Activated CD4-positive, alpha-beta T cell treated with anti-CD3 and anti-CD28 coated beads, Interleukin-2, amount 10 ng/mL, durations not matched to agents 24 days and 14 days (primary cell): ENCODE measurements around the gene LIMS1. TPM values are rescaled to one million over a fixed set of nuclear protein-coding genes. Genes with fewer than 3 reads are reported as not detected.
A peak's percentile ranks its signal among the peaks of the same experiment; 100 is the strongest.
"Not testable (repeated sequence)": the region's sequence is repeated elsewhere in the genome, so short reads cannot be mapped to it uniquely, and the experiment has no call there.

ENCODE experiments used
- DNase-seq: peaks from one replicate; pipeline ENCODE4 v3.0.0; 2022
- H3K27ac Mint-ChIP-seq: one replicate; pipeline ENCODE4 v1.8.0; 2022; ENCODE audit warnings: mild to moderate bottlenecking, mixed read lengths
- H3K27me3 Mint-ChIP-seq: one replicate; pipeline ENCODE4 v1.8.0; 2022; ENCODE audit warnings: mixed read lengths
- H3K36me3 Mint-ChIP-seq: one replicate; pipeline ENCODE4 v1.8.0; 2022; ENCODE audit warnings: low read depth, mild to moderate bottlenecking, mixed read lengths
- H3K4me1 Mint-ChIP-seq: one replicate; pipeline ENCODE4 v1.8.0; 2021; ENCODE audit warnings: mixed read lengths
- H3K4me3 Mint-ChIP-seq: one replicate; pipeline ENCODE4 v1.8.0; 2022; ENCODE audit warnings: mild to moderate bottlenecking, moderate library complexity, mixed read lengths
- H3K9me3 Mint-ChIP-seq: one replicate; pipeline ENCODE4 v1.8.0; 2021; ENCODE audit warnings: mixed read lengths
- intact Hi-C: fragments of 100-400 bp; cut with micrococcal nuclease; formaldehyde crosslinking; loops from one replicate; pipeline ENCODE4 v1.15.1; 2023
- total RNA-seq: library from RNA; stranded (reverse); gene quantifications from 2 replicates; pipeline ENCODE4 v1.2.3, GENCODE V29; 2022

The LIMS1 gene
- total RNA-seq, 1 donor from 2014 or later = 63.1 TPM

GRCh38 chr2:108704871-108705270 lies 170.6 kb downstream of the LIMS1 start:
- Mint-ChIP-seq H3K4me3 (no peak overlapping the region), H3K27ac (no peak overlapping the region), H3K4me1 (peaks cover 2% of the 10 kb centered on the region), H3K9me3 (peaks cover 5% of the 10 kb centered on the region), H3K36me3 (peaks cover 5% of the 10 kb centered on the region), H3K27me3 (peaks cover 2% of the 10 kb centered on the region)
- no peak for DNase-seq
- intact Hi-C loops = no loop called here

GRCh38 chr2:108707300-108707699 lies 173.0 kb downstream of the LIMS1 start:
- Mint-ChIP-seq H3K4me1 (no peaks in the 10 kb centered on the region), H3K36me3 (peaks cover 5% of the 10 kb centered on the region), H3K4me3 (no peak overlapping the region), H3K9me3 (peaks cover 5% of the 10 kb centered on the region), H3K27ac (no peak overlapping the region), H3K27me3 (peaks cover 8% of the 10 kb centered on the region)
- intact Hi-C loops = no loop called here
- no peak for DNase-seq

- H3K4me1 Mint-ChIP-seq, H3K27ac Mint-ChIP-seq, DNase-seq, H3K36me3 Mint-ChIP-seq, H3K9me3 Mint-ChIP-seq, H3K4me3 Mint-ChIP-seq, H3K27me3 Mint-ChIP-seq: not testable (repeated sequence)
- intact Hi-C loops = loop anchor here (5.0 kb wide), 1 partner anchor 105 kb away; no protein-coding TSS in a partner anchor
Measured at GRCh38 chr2:108716971-108717370, 182.7 kb downstream of the LIMS1 start.

- no peaks in the 10 kb centered on the region for H3K27me3 Mint-ChIP-seq
- intact Hi-C loops = loop anchor here (1.0 to 5.0 kb wide), 4 partner anchors 67 to 271 kb away; partner anchors contain the start of genes CCDC138 and GCC2
- peaks cover 13% of the 10 kb centered on the region for H3K4me1 Mint-ChIP-seq
- H3K9me3 Mint-ChIP-seq = peaks cover 3% of the 10 kb centered on the region
- peak within 1 kb of the TSS; percentile 99 for H3K27ac Mint-ChIP-seq
- peaks cover 6% of the 10 kb centered on the region for H3K36me3 Mint-ChIP-seq
- peak; percentile 98 for DNase-seq
- H3K4me3 Mint-ChIP-seq = peak within 1 kb of the TSS; percentile 95
Measured at GRCh38 chr2:108719149-108720044, 185.1 kb downstream of the LIMS1 start, which contains the start of gene RANBP2. TSS of gene RANBP2 (plus strand) at chr2:108719482. CDS start at chr2:108719607, 125 bp downstream.

GRCh38 chr2:108726048-108726447 lies 191.8 kb downstream of the LIMS1 start:
- intact Hi-C loops, H3K27me3 Mint-ChIP-seq, H3K36me3 Mint-ChIP-seq, H3K9me3 Mint-ChIP-seq, H3K4me3 Mint-ChIP-seq, DNase-seq, H3K27ac Mint-ChIP-seq: not testable (repeated sequence)
- H3K4me1 Mint-ChIP-seq = peaks cover 11% of the 10 kb centered on the region

GRCh38 chr2:108734656-108735055 lies 200.4 kb downstream of the LIMS1 start:
- Mint-ChIP-seq H3K27ac (peak overlapping the region; percentile 0), H3K36me3 (peaks cover 33% of the 10 kb centered on the region)
- H3K9me3 Mint-ChIP-seq, H3K4me3 Mint-ChIP-seq, H3K4me1 Mint-ChIP-seq, intact Hi-C loops, H3K27me3 Mint-ChIP-seq: not testable (repeated sequence)
- peak; percentile 28 for DNase-seq

Other genes starting within 250 kb of the LIMS1 start
- gene SULT1C2, start 245.6 kb upstream of the LIMS1 start, total RNA-seq = not detected in 2 replicates
- gene SULT1C4, start 156.5 kb upstream of the LIMS1 start, total RNA-seq = not detected in 2 replicates
- gene GCC2, start 85.3 kb upstream of the LIMS1 start, total RNA-seq = 38.1 and 43.4 TPM in 2 replicates
- 74.9 and 77.0 TPM in 2 replicates for gene RANBP2, start 185.0 kb downstream of the LIMS1 start, total RNA-seq